ENCODE data around the gene P2RX7.

GRCh38 chr12:121093487-121093891 is 39.2 kb upstream of the P2RX7 start:
- TF ChIP-seq CTCF (IDR thresholded peaks at IDR 0.05) (no peak), POLR2AphosphoS5 (IDR thresholded peaks at IDR 0.05) (no peak), POLR2A (IDR thresholded peaks at IDR 0.05) (no peak)

Measured in prostate gland (tissue), 2 donors.